AG20443 (cell line): ENCODE results near the gene CD4.

Experiments
- DNase-seq: peaks from one replicate; pipeline ENCODE4 v3.0.0; 2012; ENCODE audit warnings: low spot score, mixed read lengths

The CD4 gene

DNA sequence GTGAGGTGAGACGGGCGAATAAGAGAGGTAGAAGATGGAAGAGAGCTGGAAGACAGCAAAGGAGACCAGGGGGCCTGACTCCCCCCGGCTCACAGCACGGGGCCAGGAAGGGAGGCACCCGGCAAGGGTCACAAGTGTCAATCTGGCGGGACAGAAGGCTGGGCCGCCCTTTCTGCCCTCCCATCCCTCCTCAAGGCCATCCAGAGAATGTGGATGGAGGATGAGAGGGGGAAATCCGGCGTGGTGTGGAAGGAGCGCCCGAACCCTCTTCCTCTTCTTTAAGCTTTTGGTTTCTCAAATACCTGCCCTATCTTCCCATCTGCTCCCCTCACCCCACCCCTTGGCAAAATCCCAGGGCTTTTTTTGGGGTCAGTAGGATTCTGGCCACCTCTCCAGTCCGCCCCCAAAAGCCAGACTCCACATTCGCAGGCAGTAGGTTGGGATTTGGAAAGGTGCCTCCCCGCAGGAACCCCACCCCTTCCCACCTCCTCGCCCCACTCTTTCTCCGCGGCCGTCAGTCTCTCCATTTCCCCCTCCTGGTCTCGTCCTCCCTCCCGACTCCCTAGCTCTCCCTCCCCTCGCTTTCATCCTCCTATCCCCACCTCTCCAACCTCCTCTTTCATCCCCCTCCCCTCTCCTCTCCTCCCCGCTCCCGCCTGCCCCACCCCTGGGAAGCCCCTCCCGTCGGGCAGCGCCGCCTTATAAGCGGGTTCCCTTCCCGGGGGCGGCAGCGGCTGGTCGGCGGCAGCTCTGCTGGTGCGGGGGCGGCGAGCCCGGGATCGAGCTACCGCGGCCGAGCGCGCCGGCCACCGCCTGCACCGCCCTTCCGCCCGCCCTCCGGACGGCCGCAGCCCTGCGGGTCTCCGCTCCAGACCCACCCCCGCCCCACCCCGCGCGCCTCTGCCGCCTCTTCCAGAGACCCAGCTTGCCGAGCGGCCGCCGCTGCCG is 23.4 kb upstream of the CD4 start, which contains the start of gene PTMS:
PTMS (plus strand) TSS at position 730 of the 948 bp plus-strand sequence. CDS start 343 bp downstream, outside the sequence.
- peak; percentile 88 for DNase-seq

DNA sequence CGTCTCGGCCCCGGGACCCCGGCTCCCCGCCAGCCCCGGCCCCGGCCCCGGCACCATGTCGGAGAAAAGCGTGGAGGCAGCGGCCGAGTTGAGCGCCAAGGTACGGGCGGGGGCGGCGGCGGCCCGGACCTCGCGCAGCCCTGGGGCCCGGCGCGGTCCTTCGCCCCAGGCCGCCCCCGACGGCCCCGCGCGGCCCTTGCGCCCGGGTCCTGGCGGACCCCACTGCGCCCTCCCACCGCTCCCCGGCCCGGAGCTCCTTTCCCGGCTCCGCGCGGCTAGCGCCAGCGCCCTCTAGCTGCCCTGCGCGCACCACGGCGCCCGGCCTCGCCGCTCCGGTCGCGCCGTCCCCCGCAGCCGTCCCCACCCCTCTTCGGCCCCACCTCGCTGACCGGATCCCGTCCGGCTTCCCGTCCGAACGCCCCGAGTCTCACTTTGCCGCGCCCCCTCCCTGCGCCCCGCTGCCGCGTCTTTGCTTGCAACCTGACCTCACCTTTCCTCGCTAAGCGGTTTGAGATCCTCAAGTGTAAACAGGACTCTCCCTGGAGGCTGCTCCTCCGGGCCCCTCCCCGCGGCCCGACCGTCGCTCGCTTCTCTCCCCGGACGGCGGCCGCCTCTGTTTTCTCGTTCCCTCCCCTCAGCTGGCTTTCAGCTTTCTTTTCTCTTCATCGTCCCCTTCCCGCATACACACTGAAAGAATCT is 22.5 kb upstream of the CD4 start:
- DNase-seq = peak; percentile 88

DNA sequence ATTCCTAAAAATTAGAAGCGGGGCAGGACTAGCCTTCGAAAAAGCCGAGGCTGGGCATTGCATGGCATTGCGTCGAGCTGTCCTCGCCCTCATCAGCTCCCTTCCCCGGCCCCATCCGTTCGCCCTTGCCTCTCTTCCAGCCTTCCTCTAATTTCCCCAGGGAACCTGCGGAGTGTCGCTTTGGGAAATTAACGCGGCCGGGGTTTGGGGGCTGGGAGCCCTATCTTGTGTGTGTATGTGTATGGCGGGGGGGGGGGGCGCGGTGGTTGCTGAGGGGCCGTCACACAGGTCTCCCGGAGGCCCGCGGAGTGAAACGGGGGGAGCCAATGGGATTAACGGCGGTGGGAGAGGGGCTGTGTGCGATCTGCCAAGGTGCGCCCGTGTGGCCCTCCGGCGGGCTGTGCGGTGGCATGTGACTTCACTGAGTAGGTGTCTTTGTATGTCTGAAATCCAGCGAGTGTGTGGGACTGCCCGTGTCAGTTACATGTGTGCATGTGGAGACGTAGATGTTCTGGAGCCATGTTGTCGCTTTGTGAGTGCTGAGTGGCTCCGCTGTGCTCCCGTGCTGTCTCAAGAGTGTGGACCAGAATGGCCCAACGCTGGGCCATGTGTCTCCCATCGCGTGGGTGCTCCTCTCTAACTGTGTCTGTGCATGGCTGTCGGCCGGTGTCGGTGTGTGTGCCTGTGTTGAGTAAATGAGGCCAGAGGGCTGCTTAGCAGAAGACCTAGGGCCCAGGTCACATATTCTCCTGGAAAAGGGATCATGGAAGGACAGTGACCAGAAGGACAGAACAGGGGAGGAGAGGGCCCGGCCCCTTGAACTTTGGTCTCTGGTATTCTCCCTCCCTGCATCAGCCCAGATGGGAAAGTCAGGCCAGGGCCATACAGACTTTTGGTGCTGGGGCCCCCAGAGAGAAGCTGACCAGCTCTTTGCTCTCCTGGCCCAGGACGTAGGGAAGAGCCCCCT is 21.7 kb upstream of the CD4 start:
- DNase-seq = no peak

DNA sequence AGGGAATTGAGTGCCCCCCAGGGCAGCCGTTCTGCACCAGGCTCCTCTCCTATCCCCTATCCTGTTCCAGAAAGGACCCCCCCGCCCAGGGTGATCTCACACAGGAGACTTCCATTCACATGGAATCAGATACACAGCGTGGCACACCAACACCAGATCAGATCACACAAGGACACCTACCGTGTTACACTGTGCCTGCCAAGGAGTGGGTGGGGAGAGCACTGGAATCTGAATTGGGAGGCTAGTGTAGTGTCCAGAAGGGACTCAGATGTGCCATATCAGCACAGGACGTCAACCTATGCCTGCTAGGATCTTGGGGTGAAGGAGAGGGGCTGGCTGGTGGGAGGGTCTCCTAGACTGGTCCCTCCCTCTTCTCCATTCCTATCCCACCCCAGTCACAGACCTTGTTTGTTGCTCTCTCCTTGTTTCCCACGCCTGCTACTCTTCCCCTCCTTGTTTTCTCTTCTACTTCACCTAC is 20.9 kb upstream of the CD4 start:
- DNase-seq = no peak

DNA sequence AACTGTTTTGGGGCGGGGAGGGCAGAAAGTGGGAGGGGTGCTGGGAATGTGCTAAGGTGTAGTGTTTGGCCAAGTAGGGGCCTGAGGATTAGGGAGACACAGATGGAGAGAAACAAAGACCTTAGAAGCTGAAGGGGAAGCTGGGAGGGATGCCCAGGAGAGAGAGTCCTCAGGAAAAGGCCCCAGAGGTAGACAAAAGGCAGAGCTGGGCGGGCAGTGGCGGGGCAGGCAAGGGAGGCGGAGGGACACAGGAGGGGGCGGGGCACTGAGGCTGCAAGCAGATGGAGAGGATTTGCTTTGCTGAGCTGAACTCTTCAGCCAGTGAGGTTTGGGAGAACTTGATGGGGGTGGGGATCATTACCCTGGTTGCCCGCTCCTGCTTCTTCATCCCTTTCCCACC is 20.3 kb upstream of the CD4 start:
- DNase-seq = peak; percentile 53

DNA sequence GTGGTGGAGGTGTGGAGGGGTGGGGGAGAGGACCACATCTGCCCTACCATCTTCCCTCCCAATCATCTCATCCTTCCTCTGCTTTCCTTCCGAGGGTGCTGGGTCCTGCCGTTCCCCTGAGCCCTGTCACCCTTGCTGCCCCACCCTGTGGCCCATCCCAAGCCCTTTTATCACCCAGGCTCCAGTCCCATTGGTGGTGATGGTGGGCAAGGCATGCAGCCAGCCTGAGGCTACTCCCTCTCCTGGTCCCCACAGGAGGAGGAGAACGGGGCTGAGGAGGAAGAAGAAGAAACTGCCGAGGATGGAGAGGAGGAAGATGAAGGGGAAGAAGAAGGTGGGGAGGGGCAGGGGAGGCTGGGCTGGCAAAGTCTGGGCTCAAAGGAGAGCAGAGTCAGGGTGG is 19.7 kb upstream of the CD4 start:
- DNase-seq = no peak

DNA sequence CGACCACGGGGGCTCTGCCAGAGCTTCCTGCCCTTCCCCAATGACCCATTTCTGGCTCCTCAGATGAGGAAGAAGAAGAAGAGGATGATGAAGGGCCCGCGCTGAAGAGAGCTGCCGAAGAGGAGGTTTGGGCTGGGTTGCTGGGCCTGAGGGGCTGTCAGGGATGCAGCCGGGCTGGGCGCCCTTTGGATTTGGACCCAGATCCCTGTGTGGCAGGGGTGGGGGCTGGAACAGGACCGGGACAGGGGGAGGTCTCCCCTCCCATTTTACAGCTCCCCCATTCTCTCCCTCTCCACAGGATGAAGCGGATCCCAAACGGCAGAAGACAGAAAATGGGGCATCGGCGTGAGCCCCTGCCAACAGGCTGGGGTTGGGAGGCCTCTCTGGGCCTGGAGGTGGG is 19.2 kb upstream of the CD4 start:
- no peak for DNase-seq

DNA sequence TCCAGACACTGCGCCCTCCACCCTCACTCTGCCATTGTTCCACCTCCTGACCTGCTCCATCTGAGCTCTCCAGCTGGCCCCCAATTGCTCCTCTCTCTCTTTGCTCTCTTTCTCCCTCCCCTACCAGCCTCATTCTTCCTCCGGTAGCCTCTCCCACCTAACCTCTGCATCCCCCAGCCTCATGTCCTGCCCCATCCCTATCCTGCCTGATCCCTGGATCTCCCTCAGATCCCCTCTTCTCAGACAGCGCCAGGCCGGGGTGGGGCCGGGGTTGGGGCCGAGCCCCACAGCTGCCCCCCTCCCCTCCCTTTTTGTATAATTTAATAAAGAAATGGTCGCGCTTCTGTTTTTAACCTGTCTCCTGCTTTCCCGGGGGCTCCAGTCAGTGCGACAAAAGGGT is 18.7 kb upstream of the CD4 start:
- no peak for DNase-seq

DNA sequence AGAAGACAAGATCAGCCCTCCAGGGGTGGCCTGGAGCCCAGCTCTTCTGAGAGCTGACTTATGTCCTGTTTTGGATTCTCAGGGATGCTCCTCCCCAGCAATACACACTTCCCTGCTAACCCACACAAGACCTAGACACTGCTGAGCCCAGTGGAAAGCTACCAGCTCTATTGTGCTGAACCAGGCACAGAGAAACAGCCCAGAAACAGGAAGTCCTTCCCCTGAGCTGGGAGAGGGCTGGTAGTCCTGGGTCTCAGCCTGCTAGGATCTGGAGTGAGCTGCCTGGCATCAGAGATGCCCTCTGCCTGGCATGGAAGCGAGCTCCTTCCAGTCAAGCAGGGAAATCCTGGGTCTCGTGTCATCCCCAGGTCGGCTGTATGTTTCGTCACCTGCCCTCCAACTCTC is 18.2 kb upstream of the CD4 start:
- DNase-seq = no peak

DNA sequence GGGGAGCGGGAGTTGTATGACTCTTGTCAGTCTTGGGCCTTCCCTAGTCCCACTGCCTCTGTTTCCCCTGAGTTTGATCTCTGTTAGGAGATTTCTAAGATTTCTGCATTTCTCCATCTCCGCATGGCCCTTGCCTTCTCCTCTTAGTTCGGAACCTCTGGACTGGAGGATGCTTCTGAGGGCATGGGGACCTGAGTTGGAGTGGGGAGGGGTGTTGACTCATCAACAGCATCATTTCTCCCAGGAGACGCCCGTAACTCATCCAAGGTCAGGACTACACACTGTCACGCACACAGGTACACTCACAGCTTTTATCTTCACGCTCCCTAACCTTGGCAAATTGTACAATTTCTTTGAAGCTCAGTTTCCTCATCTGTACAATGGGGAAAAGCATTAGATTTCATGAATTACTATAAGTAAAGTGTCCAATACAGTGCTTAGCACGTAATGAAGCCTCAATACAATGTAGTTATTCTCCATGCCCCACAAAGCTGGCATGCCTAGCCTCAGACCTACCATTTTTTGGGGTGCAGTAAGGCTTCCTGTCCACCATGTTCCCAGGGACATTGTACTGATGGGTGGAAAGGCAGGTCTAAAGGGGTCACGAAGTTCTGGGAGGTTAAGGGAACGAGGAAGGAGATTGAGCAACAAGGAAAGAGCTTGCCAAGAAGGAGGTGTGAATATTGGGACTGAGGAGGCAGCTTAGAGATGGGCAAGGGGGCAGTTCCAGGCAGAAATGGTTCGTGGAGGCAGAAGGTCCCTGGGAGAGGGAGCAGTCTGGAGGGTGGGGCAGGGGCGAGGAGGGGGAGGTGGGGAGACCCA is 17.6 kb upstream of the CD4 start:
- DNase-seq = no peak

DNA sequence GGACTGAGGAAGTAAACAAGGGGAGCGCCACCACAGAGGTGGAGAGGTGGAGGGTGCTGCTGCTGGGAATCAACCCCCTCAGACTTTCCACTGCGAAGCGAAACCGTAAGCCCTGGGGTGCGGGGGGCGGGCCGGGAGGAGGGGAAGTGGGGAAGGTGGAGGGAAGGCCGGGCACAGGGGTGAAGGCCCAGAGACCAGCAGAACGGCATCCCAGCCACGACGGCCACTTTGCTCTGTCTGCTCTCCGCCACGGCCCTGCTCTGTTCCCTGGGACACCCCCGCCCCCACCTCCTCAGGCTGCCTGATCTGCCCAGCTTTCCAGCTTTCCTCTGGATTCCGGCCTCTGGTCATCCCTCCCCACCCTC is 17.0 kb upstream of the CD4 start, which contains the start of gene LAG3:
LAG3 (plus strand) TSS at position 190 of the 365 bp plus-strand sequence. CDS start 333 bp downstream, outside the sequence.
- DNase-seq = no peak

DNA sequence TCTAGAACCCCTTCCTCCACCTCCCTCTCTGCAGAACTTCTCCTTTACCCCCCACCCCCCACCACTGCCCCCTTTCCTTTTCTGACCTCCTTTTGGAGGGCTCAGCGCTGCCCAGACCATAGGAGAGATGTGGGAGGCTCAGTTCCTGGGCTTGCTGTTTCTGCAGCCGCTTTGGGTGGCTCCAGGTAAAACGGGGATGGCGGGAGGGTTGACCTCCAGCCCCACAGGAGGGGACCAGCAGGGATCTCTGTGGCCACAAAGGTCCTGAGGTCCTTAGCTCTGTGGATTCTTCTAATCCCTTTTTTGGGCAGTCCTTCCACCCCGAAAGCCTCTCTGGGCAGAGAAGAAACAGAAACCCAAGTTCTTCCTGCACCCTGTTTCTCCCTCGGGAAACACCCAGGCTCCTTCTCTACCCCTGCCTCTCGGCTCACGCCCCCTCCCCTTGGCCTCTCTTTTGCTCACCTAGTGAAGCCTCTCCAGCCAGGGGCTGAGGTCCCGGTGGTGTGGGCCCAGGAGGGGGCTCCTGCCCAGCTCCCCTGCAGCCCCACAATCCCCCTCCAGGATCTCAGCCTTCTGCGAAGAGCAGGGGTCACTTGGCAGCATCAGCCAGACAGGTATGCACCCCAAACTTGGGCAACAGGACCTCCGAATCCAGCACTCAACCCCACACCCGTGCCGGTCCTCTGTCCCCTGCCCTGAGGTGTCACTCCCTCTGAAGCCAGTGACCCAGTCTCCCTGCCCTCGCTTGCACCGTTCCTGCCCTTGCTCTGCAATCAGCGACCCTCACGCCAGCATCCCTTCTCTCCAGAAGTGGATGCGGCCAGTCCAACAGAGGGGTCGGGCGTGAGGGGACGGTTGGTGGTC is 16.4 kb upstream of the CD4 start:
- DNase-seq = no peak

DNA sequence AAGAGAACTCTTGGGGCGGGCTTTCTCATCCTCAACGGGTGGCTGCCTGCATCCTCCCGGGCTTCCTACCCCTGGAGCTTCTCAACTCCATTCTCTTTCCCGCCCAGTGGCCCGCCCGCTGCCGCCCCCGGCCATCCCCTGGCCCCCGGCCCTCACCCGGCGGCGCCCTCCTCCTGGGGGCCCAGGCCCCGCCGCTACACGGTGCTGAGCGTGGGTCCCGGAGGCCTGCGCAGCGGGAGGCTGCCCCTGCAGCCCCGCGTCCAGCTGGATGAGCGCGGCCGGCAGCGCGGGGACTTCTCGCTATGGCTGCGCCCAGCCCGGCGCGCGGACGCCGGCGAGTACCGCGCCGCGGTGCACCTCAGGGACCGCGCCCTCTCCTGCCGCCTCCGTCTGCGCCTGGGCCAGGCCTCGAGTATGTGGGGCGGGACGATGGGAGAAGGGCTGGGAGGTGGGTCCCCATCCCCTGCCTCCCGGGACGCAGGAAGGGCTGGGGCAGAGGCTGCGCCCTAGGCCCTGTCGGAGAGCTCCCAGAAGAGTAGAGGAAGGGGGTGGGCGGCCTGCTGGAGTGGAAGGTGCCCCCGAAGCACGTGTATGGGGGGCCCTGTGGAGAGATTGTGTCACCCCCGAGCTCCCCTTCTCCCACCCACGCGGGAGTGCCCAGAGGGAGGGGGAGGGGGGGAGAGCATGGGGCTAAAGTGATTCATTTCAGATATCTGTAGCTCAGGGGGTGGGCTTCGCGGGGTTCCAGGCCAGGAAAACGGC is 15.6 kb upstream of the CD4 start:
- DNase-seq = no peak

DNA sequence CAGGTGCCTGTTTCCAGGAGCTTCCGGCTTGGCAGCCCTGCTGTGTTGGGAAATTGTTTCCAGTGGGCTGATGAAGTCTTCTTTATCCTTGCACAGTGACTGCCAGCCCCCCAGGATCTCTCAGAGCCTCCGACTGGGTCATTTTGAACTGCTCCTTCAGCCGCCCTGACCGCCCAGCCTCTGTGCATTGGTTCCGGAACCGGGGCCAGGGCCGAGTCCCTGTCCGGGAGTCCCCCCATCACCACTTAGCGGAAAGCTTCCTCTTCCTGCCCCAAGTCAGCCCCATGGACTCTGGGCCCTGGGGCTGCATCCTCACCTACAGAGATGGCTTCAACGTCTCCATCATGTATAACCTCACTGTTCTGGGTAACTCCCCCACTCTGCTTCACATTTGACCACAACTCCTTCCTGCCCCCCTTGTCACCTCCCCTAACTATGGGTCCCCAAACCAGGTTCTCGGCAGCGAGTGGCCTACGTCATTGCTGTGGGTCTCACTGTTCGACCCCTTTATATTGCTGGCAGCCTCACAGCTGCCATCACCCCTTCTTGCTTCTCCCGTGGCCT is 14.7 kb upstream of the CD4 start:
- DNase-seq = no peak

DNA sequence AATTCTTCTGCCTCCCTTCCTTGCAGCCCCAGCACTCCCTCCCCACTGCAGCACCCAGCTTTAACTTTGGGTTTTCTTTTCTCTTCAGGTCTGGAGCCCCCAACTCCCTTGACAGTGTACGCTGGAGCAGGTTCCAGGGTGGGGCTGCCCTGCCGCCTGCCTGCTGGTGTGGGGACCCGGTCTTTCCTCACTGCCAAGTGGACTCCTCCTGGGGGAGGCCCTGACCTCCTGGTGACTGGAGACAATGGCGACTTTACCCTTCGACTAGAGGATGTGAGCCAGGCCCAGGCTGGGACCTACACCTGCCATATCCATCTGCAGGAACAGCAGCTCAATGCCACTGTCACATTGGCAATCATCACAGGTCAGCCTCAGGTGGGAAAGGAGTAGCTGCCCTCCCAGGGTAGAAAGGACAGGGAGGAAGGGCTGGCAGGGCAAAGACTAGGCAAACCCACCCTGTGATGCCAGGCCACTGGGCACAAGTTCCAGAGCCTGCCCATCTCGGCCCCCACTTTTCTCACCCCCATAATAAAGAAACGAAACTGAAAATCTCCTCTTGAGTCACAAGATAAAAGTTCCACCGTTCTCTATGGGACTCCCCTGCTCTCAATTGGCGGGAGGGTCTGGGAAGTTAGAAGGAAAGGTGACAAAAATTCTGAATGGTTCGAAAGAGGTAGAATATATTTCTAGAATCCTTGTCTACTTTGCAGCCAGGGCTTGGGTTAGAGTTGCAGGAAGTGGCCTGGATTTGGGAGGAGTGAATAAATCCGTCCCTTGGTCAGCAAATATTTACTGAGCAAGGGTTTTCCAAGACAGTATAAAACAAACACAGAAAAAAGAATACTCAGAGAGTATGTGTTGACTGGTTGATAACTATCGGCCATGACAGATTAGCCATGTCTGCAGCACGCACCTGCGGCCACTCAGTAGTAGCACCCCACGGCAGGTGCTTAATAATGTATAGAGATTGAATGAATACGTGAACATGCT is 13.8 kb upstream of the CD4 start:
- no peak for DNase-seq

DNA sequence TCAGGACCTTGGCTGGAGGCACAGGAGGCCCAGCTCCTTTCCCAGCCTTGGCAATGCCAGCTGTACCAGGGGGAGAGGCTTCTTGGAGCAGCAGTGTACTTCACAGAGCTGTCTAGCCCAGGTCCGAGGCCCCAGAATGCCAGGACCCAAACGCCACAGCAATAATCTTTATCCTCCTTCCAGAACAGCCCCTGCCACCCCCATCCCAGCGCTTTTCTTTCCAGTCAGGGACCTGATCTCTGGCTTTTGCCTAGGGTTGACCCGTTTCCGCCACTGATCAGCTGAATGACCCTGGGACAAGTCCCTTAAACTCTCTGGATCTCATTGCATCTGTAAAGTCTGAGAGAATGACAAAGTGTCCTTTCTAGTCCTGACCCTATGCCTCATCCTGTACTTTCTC is 11.9 kb upstream of the CD4 start:
- DNase-seq = no peak

DNA sequence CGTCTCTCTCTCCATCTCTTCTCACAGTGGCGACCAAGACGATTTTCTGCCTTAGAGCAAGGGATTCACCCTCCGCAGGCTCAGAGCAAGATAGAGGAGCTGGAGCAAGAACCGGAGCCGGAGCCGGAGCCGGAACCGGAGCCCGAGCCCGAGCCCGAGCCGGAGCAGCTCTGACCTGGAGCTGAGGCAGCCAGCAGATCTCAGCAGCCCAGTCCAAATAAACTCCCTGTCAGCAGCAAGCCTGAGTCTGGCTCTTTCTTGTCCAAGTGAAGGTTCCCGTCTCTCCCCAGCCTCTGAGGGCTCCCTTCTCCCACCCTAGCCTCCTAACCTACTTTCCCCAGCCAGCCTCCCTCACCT is 11.1 kb upstream of the CD4 start:
- peak; percentile 48 for DNase-seq
